ENCODE results near the gene CDKN1C. TPM values are rescaled to one million over a fixed set of nuclear protein-coding genes. Genes with fewer than 3 reads are reported as not detected.

The CDKN1C gene
- total RNA-seq, 1 experiment from 2014 or later: 12.9 TPM

- Histone ChIP-seq H3K36me3 (ENCODE audit: low read depth, low read length) (no peaks in the 10 kb centered on the region), H3K4me2 (ENCODE audit: low read length) (no peak overlapping the region), H4K20me1 (ENCODE audit: low read length) (no peaks in the 10 kb centered on the region), H3K4me3 (ENCODE audit: low read length) (no peak overlapping the region), H3K27ac (ENCODE audit: low read length) (no peak overlapping the region), H3K9ac (ENCODE audit: low read length) (no peak overlapping the region), H3K27me3 (ENCODE audit: low read length) (no peaks in the 10 kb centered on the region), H3K79me2 (ENCODE audit: low read length) (no peaks in the 10 kb centered on the region), H3F3A (ENCODE audit: low read length, unreplicated experiment) (no peaks in the 10 kb centered on the region), H3K9me2 (replicated peaks; ENCODE audit: low read length) (no peaks in the 10 kb centered on the region), H3K9me3 (ENCODE audit: low read length) (no peaks in the 10 kb centered on the region), H2AFZ (ENCODE audit: low read length) (no peak overlapping the region), H3K4me1 (ENCODE audit: insufficient read depth, low read length) (peaks cover 10% of the 10 kb centered on the region)
- ATAC-seq (no peak), DNase-seq (no peak)
- POLR2A ChIA-PET (ENCODE audit: unreplicated experiment): no interaction called here
- no TSS peak for BruUV-seq (replicated peaks)
- intact Hi-C loops (cut with micrococcal nuclease): no loop called here
- CTCF ChIA-PET: no interaction called here
- TF ChIP-seq EZH2 (IDR thresholded peaks at IDR 0.05; ENCODE audit: low read length, unreplicated experiment) (no peak), EZH2phosphoT487 (IDR thresholded peaks at IDR 0.05; ENCODE audit: borderline replicate concordance, low read length) (no peak), CTCF (conservative IDR thresholded peaks at IDR 0.05; ENCODE audit: low read depth, low read length) (no peak)
Measured at GRCh38 chr11:2858995-2859698, 26.4 kb downstream of the CDKN1C start.

- Histone ChIP-seq H4K20me1 (ENCODE audit: low read length) (no peaks in the 10 kb centered on the region), H3K9me2 (replicated peaks; ENCODE audit: low read length) (no peaks in the 10 kb centered on the region), H3K36me3 (ENCODE audit: low read depth, low read length) (no peaks in the 10 kb centered on the region), H3K4me1 (ENCODE audit: insufficient read depth, low read length) (peaks cover 10% of the 10 kb centered on the region), H3K9me3 (ENCODE audit: low read length) (no peaks in the 10 kb centered on the region), H3K27me3 (ENCODE audit: low read length) (no peaks in the 10 kb centered on the region), H2AFZ (ENCODE audit: low read length) (no peak overlapping the region), H3K27ac (ENCODE audit: low read length) (no peak overlapping the region), H3K9ac (ENCODE audit: low read length) (no peak overlapping the region), H3F3A (ENCODE audit: low read length, unreplicated experiment) (no peaks in the 10 kb centered on the region), H3K4me3 (ENCODE audit: low read length) (no peak overlapping the region), H3K79me2 (ENCODE audit: low read length) (no peaks in the 10 kb centered on the region), H3K4me2 (ENCODE audit: low read length) (no peak overlapping the region)
- ChIA-PET CTCF (no interaction called here), POLR2A (ENCODE audit: unreplicated experiment) (no interaction called here)
- intact Hi-C loops (cut with micrococcal nuclease): no loop called here
- TF ChIP-seq CTCF (conservative IDR thresholded peaks at IDR 0.05; ENCODE audit: low read depth, low read length) (no peak), EZH2 (IDR thresholded peaks at IDR 0.05; ENCODE audit: low read length, unreplicated experiment) (no peak), EZH2phosphoT487 (IDR thresholded peaks at IDR 0.05; ENCODE audit: borderline replicate concordance, low read length) (no peak)
- DNase-seq (no peak), ATAC-seq (no peak)
- no TSS peak for BruUV-seq (replicated peaks)
Measured at GRCh38 chr11:2857918-2858317, 27.7 kb downstream of the CDKN1C start.

- CTCF ChIA-PET: no interaction called here
- no TSS peak for BruUV-seq (replicated peaks)
- POLR2A ChIA-PET (ENCODE audit: unreplicated experiment): no interaction called here
Measured at GRCh38 chr11:2857276-2857675, 28.3 kb downstream of the CDKN1C start.

More at GRCh38 chr11:2857276-2857675, 28.3 kb downstream of the CDKN1C start:
- Histone ChIP-seq H3K27me3 (ENCODE audit: low read length) (no peaks in the 10 kb centered on the region), H3K4me1 (ENCODE audit: insufficient read depth, low read length) (peaks cover 10% of the 10 kb centered on the region), H4K20me1 (ENCODE audit: low read length) (no peaks in the 10 kb centered on the region), H2AFZ (ENCODE audit: low read length) (no peak overlapping the region), H3K4me3 (ENCODE audit: low read length) (no peak overlapping the region), H3K27ac (ENCODE audit: low read length) (no peak overlapping the region), H3F3A (ENCODE audit: low read length, unreplicated experiment) (no peaks in the 10 kb centered on the region), H3K9me2 (replicated peaks; ENCODE audit: low read length) (no peaks in the 10 kb centered on the region), H3K9ac (ENCODE audit: low read length) (no peak overlapping the region), H3K36me3 (ENCODE audit: low read depth, low read length) (no peaks in the 10 kb centered on the region), H3K9me3 (ENCODE audit: low read length) (no peaks in the 10 kb centered on the region), H3K79me2 (ENCODE audit: low read length) (no peaks in the 10 kb centered on the region), H3K4me2 (ENCODE audit: low read length) (no peak overlapping the region)
- DNase-seq (no peak), ATAC-seq (no peak)
- no peak for TF ChIP-seq EZH2phosphoT487 (IDR thresholded peaks at IDR 0.05; ENCODE audit: borderline replicate concordance, low read length)
- TF ChIP-seq CTCF (conservative IDR thresholded peaks at IDR 0.05; ENCODE audit: low read depth, low read length): no peak
- no peak for TF ChIP-seq EZH2 (IDR thresholded peaks at IDR 0.05; ENCODE audit: low read length, unreplicated experiment)
- intact Hi-C loops (cut with micrococcal nuclease): no loop called here
